GM12865 (cell line): ENCODE measurements around the gene PHTF2.
"Not testable (repeated sequence)": the region's sequence is repeated elsewhere in the genome, so short reads cannot be mapped to it uniquely, and the experiment has no call there.

Experiments
- DNase-seq: peaks from one replicate; pipeline ENCODE4 v3.0.0; 2010; ENCODE audit warnings: low read depth
- H3K4me3 ChIP-seq: 2 replicates; pipeline ENCODE4 v1.5.1; 2011; ENCODE audit warnings: mild to moderate bottlenecking, low read depth, low read length, control low read depth
- CTCF ChIP-seq: IDR thresholded peaks from 2 replicates; pipeline ENCODE4 v1.5.1; 2011; ENCODE audit warnings: low read length, control low read depth, low read depth, inconsistent platforms; ENCODE audit not compliant: insufficient read depth; ENCODE audit errors: missing control alignments

PHTF2 gene

GRCh38 chr7:77833136-77833535 lies 34.6 kb downstream of the PHTF2 start:
- DNase-seq, result no peak
- no peak overlapping the region for H3K4me3 ChIP-seq
- no peak for TF ChIP-seq CTCF

GRCh38 chr7:77836425-77836824 lies 37.9 kb downstream of the PHTF2 start:
- H3K4me3 ChIP-seq, DNase-seq: not testable (repeated sequence)

GRCh38 chr7:77837275-77837674 lies 38.7 kb downstream of the PHTF2 start:
- no peak for TF ChIP-seq CTCF
- no peak overlapping the region for H3K4me3 ChIP-seq
- DNase-seq, result no peak

- no peak for DNase-seq
- no peak for TF ChIP-seq CTCF
- H3K4me3 ChIP-seq, result no peak overlapping the region
Measured at GRCh38 chr7:77837966-77838365, 39.4 kb downstream of the PHTF2 start.

GRCh38 chr7:77838929-77839491 lies 40.4 kb downstream of the PHTF2 start:
- DNase-seq, result no peak
- no peak for TF ChIP-seq CTCF
- no peak overlapping the region for H3K4me3 ChIP-seq

GRCh38 chr7:77839919-77840318 lies 41.3 kb downstream of the PHTF2 start:
- H3K4me3 ChIP-seq, result no peak overlapping the region
- no peak for TF ChIP-seq CTCF
- no peak for DNase-seq

- no peak overlapping the region for H3K4me3 ChIP-seq
- DNase-seq, result no peak
- TF ChIP-seq CTCF, result no peak
Measured at GRCh38 chr7:77843194-77843593, 44.6 kb downstream of the PHTF2 start.
